HEK293 (cell line): ENCODE measurements around the gene NDUFS7.

Experiments used
- CTCF ChIA-PET: fragments of 350-600 bp; formaldehyde crosslinking; extraction: SDS; loops from one replicate; lab custom pipeline; 2021; ENCODE audit warnings: antibody characterized with exemption; lab: Yijun Ruan, JAX
- POLR2A ChIA-PET: fragments of 300-600 bp; formaldehyde crosslinking; extraction: SDS; loops from one replicate; lab custom pipeline; 2020; ENCODE audit warnings: antibody characterized with exemption, inconsistent platforms; lab: Yijun Ruan, JAX
- H3K27ac ChIP-seq: fragments of 200-500 bp; sonication (Bioruptor generic); 2 replicates; pipeline ENCODE4 v1.5.1; 2014; ENCODE audit warnings: low read depth, low read length, control low read depth, inconsistent platforms; ENCODE audit errors: extremely low read depth
- H3K36me3 ChIP-seq, 2 experiments: fragments of 200-500 bp in 1 of 2; sonication (Bioruptor generic) in 1 of 2; 1 replicate in 1 of 2; 2 replicates in 1 of 2; pipeline ENCODE4 v1.5.1; 2014 to 2017; ENCODE audit warnings: inconsistent platforms in 2 of 2, low read length in 2 of 2; ENCODE audit not compliant: control insufficient read depth in 2 of 2, insufficient read depth in 1 of 2
- H3K4me1 ChIP-seq: fragments of 200-500 bp; sonication (Bioruptor generic); 2 replicates; pipeline ENCODE4 v1.5.1; 2014; ENCODE audit warnings: mild to moderate bottlenecking, low read length, inconsistent platforms; ENCODE audit not compliant: control insufficient read depth, insufficient read depth
- H3K4me3 ChIP-seq: 2 replicates; pipeline ENCODE4 v1.5.1; 2011; ENCODE audit warnings: low read depth, mild to moderate bottlenecking, control low read depth, low read length, moderate library complexity
- H3K9me3 ChIP-seq: fragments of 200-500 bp; sonication (Bioruptor generic); 2 replicates; pipeline ENCODE4 v1.5.1; 2014; ENCODE audit warnings: low read depth, low read length, inconsistent platforms; ENCODE audit not compliant: control insufficient read depth, insufficient read depth
- KLF8 ChIP-seq: fragments of 450-650 bp; formaldehyde crosslinking; IDR thresholded peaks from 2 replicates; pipeline ENCODE4 v1.5.1; 2016; ENCODE audit warnings: missing biosample characterization, missing genetic modification characterization
- KLF9 ChIP-seq: fragments of 450-650 bp; formaldehyde crosslinking; IDR thresholded peaks from 2 replicates; pipeline ENCODE4 v1.5.1; 2016; ENCODE audit warnings: missing biosample characterization, missing genetic modification characterization, low read depth
- TSHZ1 ChIP-seq: fragments of 450-650 bp; formaldehyde crosslinking; IDR thresholded peaks from 2 replicates; pipeline ENCODE4 v1.5.1; 2016; ENCODE audit warnings: missing biosample characterization, missing genetic modification characterization, borderline replicate concordance
- YY1 ChIP-seq: fragments of 450-650 bp; formaldehyde crosslinking; IDR thresholded peaks from 2 replicates; pipeline ENCODE4 v1.5.1; 2018; ENCODE audit warnings: missing biosample characterization, missing genetic modification characterization
- YY2 ChIP-seq: fragments of 450-650 bp; formaldehyde crosslinking; IDR thresholded peaks from 2 replicates; pipeline ENCODE4 v1.5.1; 2016; ENCODE audit warnings: missing biosample characterization, missing genetic modification characterization
- ZBTB48 ChIP-seq: fragments of 450-650 bp; formaldehyde crosslinking; IDR thresholded peaks from 2 replicates; pipeline ENCODE4 v1.5.1; 2016; ENCODE audit warnings: missing biosample characterization, missing genetic modification characterization
- ZNF155 ChIP-seq: fragments of 450-650 bp; formaldehyde crosslinking; IDR thresholded peaks from 2 replicates; pipeline ENCODE4 v1.5.1; 2016; ENCODE audit warnings: missing biosample characterization, missing genetic modification characterization
- ZNF26 ChIP-seq: fragments of 450-650 bp; formaldehyde crosslinking; IDR thresholded peaks from 2 replicates; pipeline ENCODE4 v1.5.1; 2016; ENCODE audit warnings: missing biosample characterization, missing genetic modification characterization
- ZNF280D ChIP-seq: fragments of 450-650 bp; formaldehyde crosslinking; IDR thresholded peaks from 2 replicates; pipeline ENCODE4 v1.5.1; 2016; ENCODE audit warnings: missing biosample characterization, missing genetic modification characterization
- ZNF362 ChIP-seq: fragments of 450-650 bp; formaldehyde crosslinking; IDR thresholded peaks from 2 replicates; pipeline ENCODE4 v1.5.1; 2016; ENCODE audit warnings: missing biosample characterization, missing genetic modification characterization
- ZNF426 ChIP-seq: fragments of 450-650 bp; formaldehyde crosslinking; IDR thresholded peaks from 2 replicates; pipeline ENCODE4 v1.5.1; 2017; ENCODE audit warnings: missing biosample characterization, missing genetic modification characterization, mild to moderate bottlenecking, inconsistent platforms, moderate library complexity
- ZNF518A ChIP-seq: fragments of 450-650 bp; formaldehyde crosslinking; conservative IDR thresholded peaks from 2 replicates; pipeline ENCODE4 v1.5.1; 2016; ENCODE audit warnings: low read depth, missing biosample characterization, missing genetic modification characterization
- ZNF529 ChIP-seq: fragments of 450-650 bp; formaldehyde crosslinking; IDR thresholded peaks from 2 replicates; pipeline ENCODE4 v1.5.1; 2017; ENCODE audit warnings: missing genetic modification characterization, missing biosample characterization; ENCODE audit not compliant: insufficient replicate concordance
- ZNF548 ChIP-seq: fragments of 450-650 bp; formaldehyde crosslinking; IDR thresholded peaks from 2 replicates; pipeline ENCODE4 v1.5.1; 2016; ENCODE audit warnings: missing biosample characterization, missing genetic modification characterization
- ZNF571 ChIP-seq: fragments of 450-650 bp; formaldehyde crosslinking; IDR thresholded peaks from 2 replicates; pipeline ENCODE4 v1.5.0; 2017; ENCODE audit warnings: missing biosample characterization, missing genetic modification characterization
- ZNF596 ChIP-seq: fragments of 450-650 bp; IDR thresholded peaks from 2 replicates; pipeline ENCODE4 v1.5.0; 2018; ENCODE audit warnings: missing biosample characterization, mild to moderate bottlenecking, missing genetic modification characterization, moderate library complexity
- ZNF626 ChIP-seq: fragments of 450-650 bp; sonication (Bioruptor Pico); formaldehyde crosslinking; IDR thresholded peaks from 2 replicates; pipeline ENCODE4 v1.5.1; 2018; ENCODE audit warnings: missing biosample characterization, missing genetic modification characterization, inconsistent platforms
- ZNF660 ChIP-seq: fragments of 450-650 bp; IDR thresholded peaks from 2 replicates; pipeline ENCODE4 v1.5.1; 2018; ENCODE audit warnings: missing biosample characterization, mild to moderate bottlenecking, missing genetic modification characterization

Gene NDUFS7

GRCh38 chr19:1387684-1388636 is 4.3 kb downstream of the NDUFS7 start:
- peaks cover 0 to 50% of the 10 kb centered on the region in 2 experiments; a peak in 2 of 3 replicates for H3K36me3 ChIP-seq
- CTCF ChIA-PET, result interaction anchor here (0.6 kb wide), 1 partner anchor 52 kb away, joined by 3 read pairs; no protein-coding TSS in a partner anchor
- TF ChIP-seq ZNF280D (tag by site-specific recombination) (no peak), ZNF26 (no peak), ZNF596 (tag by site-specific recombination) (no peak), ZNF426 (tag by site-specific recombination) (no peak), ZNF155 (no peak), YY1 (tag by site-specific recombination) (no peak), TSHZ1 (tag by site-specific recombination) (no peak), ZNF529 (tag by site-specific recombination) (no peak)
- H3K27ac ChIP-seq, result no peak overlapping the region
- H3K9me3 ChIP-seq, result no peaks in the 10 kb centered on the region
- POLR2A ChIA-PET, result interaction anchor here (0.5 kb wide), 1 partner anchor 404 kb away, joined by 3 read pairs; no protein-coding TSS in a partner anchor
- no peak overlapping the region for H3K4me3 ChIP-seq
- H3K4me1 ChIP-seq, result 0 out of 2 replicates have a peak, but pooled peaks cover 3% of the 10 kb centered on the region

GRCh38 chr19:1388637-1389026 is 4.9 kb downstream of the NDUFS7 start:
- H3K27ac ChIP-seq, result no peak overlapping the region
- H3K4me3 ChIP-seq, result no peak overlapping the region
- peaks cover 0 to 57% of the 10 kb centered on the region in 2 experiments; a peak in 2 of 3 replicates for H3K36me3 ChIP-seq
- POLR2A ChIA-PET, result no interaction called here
- CTCF ChIA-PET, result interaction anchor here (0.6 kb wide), 1 partner anchor 53 kb away, joined by 3 read pairs; no protein-coding TSS in a partner anchor
- no peaks in the 10 kb centered on the region for H3K9me3 ChIP-seq
- 0 out of 2 replicates have a peak, but pooled peaks cover 3% of the 10 kb centered on the region for H3K4me1 ChIP-seq
- TF ChIP-seq KLF9 (tag by site-specific recombination) (no peak), ZBTB48 (no peak), ZNF362 (tag by site-specific recombination) (no peak), ZNF518A (tag by site-specific recombination) (no peak), ZNF548 (tag by site-specific recombination) (no peak), ZNF626 (tag by site-specific recombination) (no peak), YY2 (tag by site-specific recombination) (no peak), KLF8 (no peak), ZNF571 (no peak), ZNF660 (tag by site-specific recombination) (no peak)
